Measurements from ENCODE around the gene CCNY.

CCNY gene

GRCh38 chr10:35493196-35494118 is 157.1 kb downstream of the CCNY start:
- WGBS, 2 experiments, result 90 to 91% methylated on average over 9 of the region's 9 CpGs
- H3K27ac ChIP-seq (ENCODE audit: insufficient read depth, low read depth, low read length, poor library complexity, severe bottlenecking), result no peak overlapping the region
- no peak overlapping the region for H3K4me3 ChIP-seq (ENCODE audit: insufficient read depth, low read depth, low read length)
- H3K27me3 ChIP-seq (ENCODE audit: control insufficient read depth, insufficient read depth, low read length, poor library complexity, severe bottlenecking), result no peaks in the 10 kb centered on the region
- H3K9me3 ChIP-seq (ENCODE audit: control insufficient read depth, low read length), result no peaks in the 10 kb centered on the region
- peaks cover 10% of the 10 kb centered on the region for H3K4me1 ChIP-seq (ENCODE audit: control insufficient read depth, insufficient read depth, low read length)
- H3K36me3 ChIP-seq (ENCODE audit: control insufficient read depth, insufficient read depth, low read length), result no peaks in the 10 kb centered on the region

- Histone ChIP-seq H3K4me3 (ENCODE audit: insufficient read depth, low read depth, low read length) (no peak overlapping the region), H3K9me3 (ENCODE audit: control insufficient read depth, low read length) (no peaks in the 10 kb centered on the region), H3K27me3 (ENCODE audit: control insufficient read depth, insufficient read depth, low read length, poor library complexity, severe bottlenecking) (no peaks in the 10 kb centered on the region), H3K4me1 (ENCODE audit: control insufficient read depth, insufficient read depth, low read length) (peaks cover 10% of the 10 kb centered on the region), H3K36me3 (ENCODE audit: control insufficient read depth, insufficient read depth, low read length) (no peaks in the 10 kb centered on the region), H3K27ac (ENCODE audit: insufficient read depth, low read depth, low read length, poor library complexity, severe bottlenecking) (no peak overlapping the region)
- 55 to 63% methylated on average over 5 of the region's 5 CpGs for WGBS, 2 experiments
These were observed 159.3 kb downstream of the CCNY start for GRCh38 chr10:35495521-35496119.

GRCh38 chr10:35497909-35498308 is 161.6 kb downstream of the CCNY start:
- 92 to 95% methylated on average over 3 of the region's 3 CpGs for WGBS, 2 experiments
- no peaks in the 10 kb centered on the region for H3K9me3 ChIP-seq (ENCODE audit: control insufficient read depth, low read length)
- peaks cover 10% of the 10 kb centered on the region for H3K4me1 ChIP-seq (ENCODE audit: control insufficient read depth, insufficient read depth, low read length)
- no peak overlapping the region for H3K27ac ChIP-seq (ENCODE audit: insufficient read depth, low read depth, low read length, poor library complexity, severe bottlenecking)
- H3K4me3 ChIP-seq (ENCODE audit: insufficient read depth, low read depth, low read length), result no peak overlapping the region
- no peaks in the 10 kb centered on the region for H3K36me3 ChIP-seq (ENCODE audit: control insufficient read depth, insufficient read depth, low read length)
- no peaks in the 10 kb centered on the region for H3K27me3 ChIP-seq (ENCODE audit: control insufficient read depth, insufficient read depth, low read length, poor library complexity, severe bottlenecking)

- no peaks in the 10 kb centered on the region for H3K27me3 ChIP-seq (ENCODE audit: control insufficient read depth, insufficient read depth, low read length, poor library complexity, severe bottlenecking)
- 94 to 95% methylated on average over 5 of the region's 5 CpGs for WGBS, 2 experiments
These were observed 162.4 kb downstream of the CCNY start for GRCh38 chr10:35498693-35499092.

GRCh38 chr10:35501923-35502322 is 165.6 kb downstream of the CCNY start:
- WGBS, 2 experiments, result 83 to 94% methylated on average over 1 of the region's 2 CpGs
- Histone ChIP-seq H3K27ac (ENCODE audit: insufficient read depth, low read depth, low read length, poor library complexity, severe bottlenecking) (no peak overlapping the region), H3K36me3 (ENCODE audit: control insufficient read depth, insufficient read depth, low read length) (no peaks in the 10 kb centered on the region), H3K27me3 (ENCODE audit: control insufficient read depth, insufficient read depth, low read length, poor library complexity, severe bottlenecking) (no peaks in the 10 kb centered on the region), H3K4me3 (ENCODE audit: insufficient read depth, low read depth, low read length) (no peak overlapping the region), H3K4me1 (ENCODE audit: control insufficient read depth, insufficient read depth, low read length) (no peaks in the 10 kb centered on the region), H3K9me3 (ENCODE audit: control insufficient read depth, low read length) (no peaks in the 10 kb centered on the region)

More at GRCh38 chr10:35498693-35499092, 162.4 kb downstream of the CCNY start:
- no peaks in the 10 kb centered on the region for H3K36me3 ChIP-seq (ENCODE audit: control insufficient read depth, insufficient read depth, low read length)
- H3K4me3 ChIP-seq (ENCODE audit: insufficient read depth, low read depth, low read length), result no peak overlapping the region
- H3K9me3 ChIP-seq (ENCODE audit: control insufficient read depth, low read length), result no peaks in the 10 kb centered on the region
- peaks cover 10% of the 10 kb centered on the region for H3K4me1 ChIP-seq (ENCODE audit: control insufficient read depth, insufficient read depth, low read length)
- H3K27ac ChIP-seq (ENCODE audit: insufficient read depth, low read depth, low read length, poor library complexity, severe bottlenecking), result no peak overlapping the region

- Histone ChIP-seq H3K4me3 (ENCODE audit: insufficient read depth, low read depth, low read length) (no peak overlapping the region), H3K27ac (ENCODE audit: insufficient read depth, low read depth, low read length, poor library complexity, severe bottlenecking) (no peak overlapping the region), H3K4me1 (ENCODE audit: control insufficient read depth, insufficient read depth, low read length) (no peaks in the 10 kb centered on the region), H3K27me3 (ENCODE audit: control insufficient read depth, insufficient read depth, low read length, poor library complexity, severe bottlenecking) (no peaks in the 10 kb centered on the region), H3K9me3 (ENCODE audit: control insufficient read depth, low read length) (no peaks in the 10 kb centered on the region), H3K36me3 (ENCODE audit: control insufficient read depth, insufficient read depth, low read length) (no peaks in the 10 kb centered on the region)
- 89 to 91% methylated on average over 4 of the region's 4 CpGs for WGBS, 2 experiments
These were observed 166.4 kb downstream of the CCNY start for GRCh38 chr10:35502692-35503091.

GRCh38 chr10:35503578-35503977 is 167.3 kb downstream of the CCNY start:
- WGBS, 2 experiments, result 90 to 96% methylated on average over 5 of the region's 5 CpGs
- no peak overlapping the region for H3K4me3 ChIP-seq (ENCODE audit: insufficient read depth, low read depth, low read length)
- H3K4me1 ChIP-seq (ENCODE audit: control insufficient read depth, insufficient read depth, low read length), result no peaks in the 10 kb centered on the region
- H3K27me3 ChIP-seq (ENCODE audit: control insufficient read depth, insufficient read depth, low read length, poor library complexity, severe bottlenecking), result no peaks in the 10 kb centered on the region
- H3K27ac ChIP-seq (ENCODE audit: insufficient read depth, low read depth, low read length, poor library complexity, severe bottlenecking), result no peak overlapping the region
- no peaks in the 10 kb centered on the region for H3K36me3 ChIP-seq (ENCODE audit: control insufficient read depth, insufficient read depth, low read length)
- no peaks in the 10 kb centered on the region for H3K9me3 ChIP-seq (ENCODE audit: control insufficient read depth, low read length)

GRCh38 chr10:35504132-35504531 is 167.8 kb downstream of the CCNY start:
- WGBS, 2 experiments, result 91% methylated on average over 1 of the region's 1 CpG; no CpG with 5 or more reads in 1 of the 2 experiments
- H3K36me3 ChIP-seq (ENCODE audit: control insufficient read depth, insufficient read depth, low read length), result no peaks in the 10 kb centered on the region
- H3K9me3 ChIP-seq (ENCODE audit: control insufficient read depth, low read length), result no peaks in the 10 kb centered on the region
- H3K4me3 ChIP-seq (ENCODE audit: insufficient read depth, low read depth, low read length), result no peak overlapping the region
- no peak overlapping the region for H3K27ac ChIP-seq (ENCODE audit: insufficient read depth, low read depth, low read length, poor library complexity, severe bottlenecking)
- no peaks in the 10 kb centered on the region for H3K4me1 ChIP-seq (ENCODE audit: control insufficient read depth, insufficient read depth, low read length)
- H3K27me3 ChIP-seq (ENCODE audit: control insufficient read depth, insufficient read depth, low read length, poor library complexity, severe bottlenecking), result no peaks in the 10 kb centered on the region

GRCh38 chr10:35505241-35505873 is 169.0 kb downstream of the CCNY start:
- 75 to 84% methylated on average over 2 of the region's 3 CpGs for WGBS, 2 experiments
- no peak overlapping the region for H3K4me3 ChIP-seq (ENCODE audit: insufficient read depth, low read depth, low read length)
- no peaks in the 10 kb centered on the region for H3K27me3 ChIP-seq (ENCODE audit: control insufficient read depth, insufficient read depth, low read length, poor library complexity, severe bottlenecking)
- no peaks in the 10 kb centered on the region for H3K36me3 ChIP-seq (ENCODE audit: control insufficient read depth, insufficient read depth, low read length)
- H3K27ac ChIP-seq (ENCODE audit: insufficient read depth, low read depth, low read length, poor library complexity, severe bottlenecking), result no peak overlapping the region
- H3K9me3 ChIP-seq (ENCODE audit: control insufficient read depth, low read length), result no peaks in the 10 kb centered on the region
- H3K4me1 ChIP-seq (ENCODE audit: control insufficient read depth, insufficient read depth, low read length), result no peaks in the 10 kb centered on the region

- Histone ChIP-seq H3K9me3 (ENCODE audit: control insufficient read depth, low read length) (no peaks in the 10 kb centered on the region), H3K27me3 (ENCODE audit: control insufficient read depth, insufficient read depth, low read length, poor library complexity, severe bottlenecking) (no peaks in the 10 kb centered on the region), H3K4me1 (ENCODE audit: control insufficient read depth, insufficient read depth, low read length) (no peaks in the 10 kb centered on the region), H3K36me3 (ENCODE audit: control insufficient read depth, insufficient read depth, low read length) (peaks cover 2% of the 10 kb centered on the region), H3K4me3 (ENCODE audit: insufficient read depth, low read depth, low read length) (no peak overlapping the region), H3K27ac (ENCODE audit: insufficient read depth, low read depth, low read length, poor library complexity, severe bottlenecking) (no peak overlapping the region)
These were observed 170.4 kb downstream of the CCNY start for GRCh38 chr10:35506741-35507140.
